DOHH2 (cell line): Measurements from ENCODE around the gene FHOD3.
A peak's percentile ranks its signal among the peaks of the same experiment; 100 is the strongest.
"Not testable (repeated sequence)": the region's sequence is repeated elsewhere in the genome, so short reads cannot be mapped to it uniquely, and the experiment has no call there.

Experiments used
- H3F3A ChIP-seq: fragments of 200-600 bp; sonication (generic), shearing (Covaris generic); 2 replicates; pipeline ENCODE4 v1.6.0; 2016; ENCODE audit warnings: antibody characterized with exemption, mild to moderate bottlenecking; ENCODE audit not compliant: control insufficient read depth, insufficient read depth
- H3K27ac ChIP-seq: fragments of 200-600 bp; sonication (generic); 2 replicates; pipeline ENCODE4 v1.5.1; 2014; ENCODE audit warnings: low read depth, mild to moderate bottlenecking, low read length, moderate library complexity
- H3K27me3 ChIP-seq: fragments of 200-600 bp; sonication (generic); 2 replicates; pipeline ENCODE4 v1.6.1; 2014; ENCODE audit warnings: mild to moderate bottlenecking, low read length, mixed read lengths; ENCODE audit not compliant: control insufficient read depth
- H3K36me3 ChIP-seq: fragments of 200-600 bp; sonication (generic); 2 replicates; pipeline ENCODE4 v1.6.1; 2014; ENCODE audit warnings: mild to moderate bottlenecking, low read length, moderate library complexity, mixed read lengths; ENCODE audit not compliant: control insufficient read depth
- H3K4me1 ChIP-seq: fragments of 200-600 bp; sonication (generic); 2 replicates; pipeline ENCODE4 v1.6.1; 2014; ENCODE audit warnings: mild to moderate bottlenecking, low read length, mixed read lengths; ENCODE audit not compliant: control insufficient read depth
- H3K4me2 ChIP-seq: fragments of 200-600 bp; sonication (generic); 2 replicates; pipeline ENCODE4 v1.6.0; 2014; ENCODE audit warnings: mild to moderate bottlenecking, low read length, moderate library complexity
- H3K4me3 ChIP-seq: fragments of 200-600 bp; sonication (generic); 2 replicates; pipeline ENCODE4 v1.5.1; 2014; ENCODE audit warnings: mild to moderate bottlenecking, low read length, mixed read lengths
- H3K79me2 ChIP-seq: fragments of 200-600 bp; sonication (generic); 2 replicates; pipeline ENCODE4 v1.6.1; 2014; ENCODE audit warnings: mild to moderate bottlenecking, low read length, mixed read lengths; ENCODE audit not compliant: control insufficient read depth
- H3K9me2 ChIP-seq: fragments of 200-600 bp; sonication (generic); replicated peaks from 2 replicates; pipeline ENCODE4 v1.6.1; 2014; ENCODE audit warnings: mild to moderate bottlenecking, low read length, mixed read lengths; ENCODE audit not compliant: control insufficient read depth
- H3K9me3 ChIP-seq: fragments of 200-600 bp; sonication (generic); 2 replicates; pipeline ENCODE4 v1.6.1; 2014; ENCODE audit warnings: antibody characterized with exemption, low read length, mixed read lengths; ENCODE audit not compliant: control insufficient read depth, insufficient read depth
- H4K20me1 ChIP-seq: fragments of 200-600 bp; sonication (generic); 2 replicates; pipeline ENCODE4 v1.6.0; 2014; ENCODE audit warnings: low read depth, mild to moderate bottlenecking, antibody characterized with exemption, low read length, moderate library complexity; ENCODE audit not compliant: control insufficient read depth, insufficient read depth
- CTCF ChIP-seq: fragments of 200-600 bp; sonication (generic); IDR thresholded peaks from one replicate; pipeline ENCODE4 v1.5.1; 2014; ENCODE audit warnings: antibody characterized with exemption, mild to moderate bottlenecking, low read depth, low read length; ENCODE audit not compliant: poor library complexity, severe bottlenecking
- EZH2phosphoT487 ChIP-seq: fragments of 200-600 bp; sonication (generic); IDR thresholded peaks from 2 replicates; pipeline ENCODE4 v1.6.1; 2017; ENCODE audit warnings: borderline replicate concordance, mild to moderate bottlenecking, antibody characterized with exemption, low read length, moderate library complexity, mixed read lengths

The FHOD3 gene

GRCh38 chr18:36719630-36720029, 422.1 kb downstream of the FHOD3 start:
- TF ChIP-seq EZH2phosphoT487: no peak
- TF ChIP-seq CTCF: no peak
- peaks cover 30% of the 10 kb centered on the region for H3K36me3 ChIP-seq
- peaks cover 78% of the 10 kb centered on the region for H3K4me1 ChIP-seq
- H3K79me2 ChIP-seq: 0 out of 2 replicates have a peak, but pooled peaks cover 2% of the 10 kb centered on the region
- H3K9me2 ChIP-seq: no peaks in the 10 kb centered on the region
- no peak overlapping the region for H3K4me2 ChIP-seq
- H3K27me3 ChIP-seq: no peaks in the 10 kb centered on the region
- H3F3A ChIP-seq: 0 out of 2 replicates have a peak, but pooled peaks cover 3% of the 10 kb centered on the region
- H3K27ac ChIP-seq: no peak overlapping the region
- H3K4me3 ChIP-seq: no peak overlapping the region
- no peaks in the 10 kb centered on the region for H3K9me3 ChIP-seq
- H4K20me1 ChIP-seq: no peaks in the 10 kb centered on the region

GRCh38 chr18:36721351-36721750, 423.8 kb downstream of the FHOD3 start:
- Histone ChIP-seq H3K4me2 (peak overlapping the region; percentile 19), H3K36me3 (peaks cover 21% of the 10 kb centered on the region), H3K4me1 (peaks cover 61% of the 10 kb centered on the region)
- H3K9me3 ChIP-seq, H3K27me3 ChIP-seq, H3K4me3 ChIP-seq, H3K27ac ChIP-seq, H3K79me2 ChIP-seq, H3K9me2 ChIP-seq, H4K20me1 ChIP-seq, H3F3A ChIP-seq: not testable (repeated sequence)

- no peaks in the 10 kb centered on the region for H3K79me2 ChIP-seq
- H3K4me1 ChIP-seq: peaks cover 52% of the 10 kb centered on the region
- peaks cover 7% of the 10 kb centered on the region for H3K36me3 ChIP-seq
- H3K4me2 ChIP-seq: no peak overlapping the region
- H3K9me2 ChIP-seq: no peaks in the 10 kb centered on the region
- no peak overlapping the region for H3K27ac ChIP-seq
- no peaks in the 10 kb centered on the region for H3F3A ChIP-seq
- no peaks in the 10 kb centered on the region for H4K20me1 ChIP-seq
- TF ChIP-seq EZH2phosphoT487 (no peak), CTCF (no peak)
- H3K27me3 ChIP-seq: no peaks in the 10 kb centered on the region
- H3K4me3 ChIP-seq: no peak overlapping the region
- H3K9me3 ChIP-seq: no peaks in the 10 kb centered on the region
These were observed 426.7 kb downstream of the FHOD3 start for GRCh38 chr18:36724169-36724568.

- H3K4me3 ChIP-seq: no peak overlapping the region
These were observed 427.1 kb downstream of the FHOD3 start for GRCh38 chr18:36724591-36725001.

More at GRCh38 chr18:36724591-36725001, 427.1 kb downstream of the FHOD3 start:
- no peak overlapping the region for H3K27ac ChIP-seq
- no peaks in the 10 kb centered on the region for H3K27me3 ChIP-seq
- no peak overlapping the region for H3K4me2 ChIP-seq
- no peaks in the 10 kb centered on the region for H3K79me2 ChIP-seq
- no peaks in the 10 kb centered on the region for H3F3A ChIP-seq
- TF ChIP-seq CTCF (no peak), EZH2phosphoT487 (no peak)
- no peaks in the 10 kb centered on the region for H3K9me3 ChIP-seq
- H4K20me1 ChIP-seq: no peaks in the 10 kb centered on the region
- no peaks in the 10 kb centered on the region for H3K9me2 ChIP-seq
- peaks cover 52% of the 10 kb centered on the region for H3K4me1 ChIP-seq
- H3K36me3 ChIP-seq: peaks cover 3% of the 10 kb centered on the region
